Neural cell (in vitro differentiated cells): Measurements from ENCODE around the gene BMAL1.

Experiments
- EZH2 ChIP-seq: fragments of 200-600, 300-800 bp; shearing (Covaris generic), sonication (generic); IDR thresholded peaks from 2 replicates; pipeline ENCODE4 v1.6.1; 2014; ENCODE audit warnings: antibody characterized with exemption, low read length, borderline replicate concordance, mild to moderate bottlenecking; ENCODE audit not compliant: insufficient read depth, poor library complexity, severe bottlenecking
- RAD21 ChIP-seq: fragments of 450-650 bp; conservative IDR thresholded peaks from 2 replicates; pipeline ENCODE4 v1.6.1; 2014; ENCODE audit warnings: antibody characterized with exemption, mild to moderate bottlenecking, moderate library complexity
- SMC3 ChIP-seq: fragments of 450-650 bp; conservative IDR thresholded peaks from 2 replicates; pipeline ENCODE4 v1.6.1; 2014; ENCODE audit warnings: antibody characterized with exemption, mild to moderate bottlenecking, moderate library complexity; ENCODE audit not compliant: poor library complexity

GRCh38 chr11:13286279-13286821, 8.8 kb downstream of the BMAL1 start:
- TF ChIP-seq EZH2 (no peak), RAD21 (no peak), SMC3 (no peak)
